HepG2 (cell line): ENCODE data around the gene PLA1A. TPM values are rescaled to one million over a fixed set of nuclear protein-coding genes. Genes with fewer than 3 reads are reported as not detected.

Experiments
- ATAC-seq: fragments of 200-7000 bp; cut with Tn5 transposase; 3 replicates; pipeline ENCODE4 v1.9.1; 2020; ENCODE audit warnings: mild to moderate bottlenecking, moderate library complexity
- BruUV-seq: library from RNA; stranded (reverse); fragments of 400-500 nt; replicated peaks from 2 replicates; lab custom pipeline; 2021; lab: Mats Ljungman, UMichigan
- CTCF ChIA-PET: fragments of 300-600 bp; formaldehyde crosslinking; extraction: SDS; loops from one replicate; lab custom pipeline; 2021; ENCODE audit warnings: low total read pairs, inconsistent platforms, low intra/inter-chr PET ratio; lab: Yijun Ruan, JAX
- POLR2A ChIA-PET: fragments of 350-600 bp; sonication (Branson Sonifier 250); formaldehyde crosslinking; loops from one replicate; lab custom pipeline; 2020; ENCODE audit warnings: antibody characterized with exemption, inconsistent platforms; lab: Yijun Ruan, JAX
- DNase-seq: peaks from one replicate; pipeline ENCODE4 v3.0.0-alpha.2; 2015; ENCODE audit warnings: low spot score
- FAIRE-seq: peaks from 3 replicates; lab custom pipeline; 2011; peaks lifted over from hg19 to GRCh38; lab: Jason Lieb, UNC
- H2AFZ ChIP-seq: one replicate; pipeline ENCODE4 v1.6.1; 2011; ENCODE audit warnings: low read length, inconsistent platforms
- H3K27ac ChIP-seq: fragments of 300-600 bp; 3 replicates; pipeline ENCODE4 v1.8.0; 2011; ENCODE audit warnings: mixed run types, mild to moderate bottlenecking, mixed read lengths, low read length, inconsistent platforms; ENCODE audit not compliant: insufficient read depth; ENCODE audit errors: extremely low read length
- H3K27me3 ChIP-seq, 2 experiments: fragments of 200-600 bp in 1 of 2; 2 replicates in 1 of 2; 3 replicates in 1 of 2; pipeline versions ENCODE4 v1.6.0 to v1.8.0; 2011; ENCODE audit warnings: low read length in 2 of 2, mild to moderate bottlenecking in 2 of 2, moderate library complexity in 2 of 2, inconsistent platforms in 1 of 2; ENCODE audit not compliant: insufficient read depth in 2 of 2, control insufficient read depth in 1 of 2
- H3K36me3 ChIP-seq, 2 experiments: fragments of 200-600 bp in 1 of 2; replicated peaks in 1 of 2; 2 replicates in 1 of 2; 3 replicates in 1 of 2; pipeline versions ENCODE4 v1.5.1 to v1.8.0; 2011; ENCODE audit warnings: low read length in 2 of 2, inconsistent platforms in 1 of 2; ENCODE audit not compliant: insufficient read depth in 2 of 2, control insufficient read depth in 1 of 2
- H3K4me1 ChIP-seq: 2 replicates; pipeline ENCODE4 v1.5.1; 2012; ENCODE audit warnings: low read length, inconsistent platforms; ENCODE audit not compliant: insufficient read depth
- H3K4me2 ChIP-seq: 2 replicates; pipeline ENCODE4 v1.6.0; 2011; ENCODE audit warnings: low read depth, low read length, inconsistent platforms
- H3K4me3 ChIP-seq, 3 experiments: fragments of 200-600 bp in 1 of 3; sonication (generic), shearing (Covaris generic) in 1 of 3; replicated peaks in 1 of 3; 2 replicates each; pipeline ENCODE4 v1.5.1; 2011 to 2016; ENCODE audit warnings: low read length in 3 of 3, inconsistent platforms in 2 of 3, low read depth in 2 of 3, mild to moderate bottlenecking in 2 of 3, control low read depth in 1 of 3, mixed read lengths in 1 of 3; ENCODE audit not compliant: insufficient read depth in 1 of 3
- H3K79me2 ChIP-seq: one replicate; pipeline ENCODE4 v1.6.1; 2011; ENCODE audit warnings: low read length, inconsistent platforms; ENCODE audit not compliant: insufficient read depth
- H3K9ac ChIP-seq: 2 replicates; pipeline ENCODE4 v1.6.0; 2011; ENCODE audit warnings: mild to moderate bottlenecking, low read depth, low read length, inconsistent platforms; ENCODE audit not compliant: insufficient read depth
- H3K9me3 ChIP-seq: 2 replicates; pipeline ENCODE4 v1.5.1; 2012; ENCODE audit warnings: mild to moderate bottlenecking, low read length
- H4K20me1 ChIP-seq: 2 replicates; pipeline ENCODE4 v1.6.0; 2011; ENCODE audit warnings: inconsistent platforms, mild to moderate bottlenecking, low read length, moderate library complexity; ENCODE audit not compliant: insufficient read depth
- ISX ChIP-seq: sonication (generic); formaldehyde crosslinking; conservative IDR thresholded peaks from 2 replicates; pipeline ENCODE4 v1.5.0; 2020; ENCODE audit warnings: missing genetic modification reagents
- NR2F1 ChIP-seq, 2 experiments: fragments of 450-650 bp in 1 of 2; formaldehyde crosslinking in 1 of 2; IDR thresholded peaks; 2 replicates each; pipeline versions ENCODE4 v1.5.0 to v1.6.1; 2016 to 2020; ENCODE audit warnings: mild to moderate bottlenecking in 1 of 2, missing compliant biosample characterization in 1 of 2, missing genetic modification reagents in 1 of 2, moderate library complexity in 1 of 2
- SPEN ChIP-seq: sonication (generic); formaldehyde crosslinking; IDR thresholded peaks from 2 replicates; pipeline ENCODE4 v1.5.1; 2020; ENCODE audit warnings: low read depth, mild to moderate bottlenecking, missing genetic modification reagents
- ZFP36L1 ChIP-seq: sonication (generic); formaldehyde crosslinking; IDR thresholded peaks from 2 replicates; pipeline ENCODE4 v1.8.0; 2022; ENCODE audit warnings: mild to moderate bottlenecking, missing genetic modification reagents, moderate library complexity
- ZNF253 ChIP-seq: sonication (generic); formaldehyde crosslinking; IDR thresholded peaks from 2 replicates; pipeline ENCODE4 v1.8.0; 2022; ENCODE audit warnings: mild to moderate bottlenecking, missing genetic modification reagents, borderline replicate concordance
- ZNF350 ChIP-seq: sonication (generic); formaldehyde crosslinking; IDR thresholded peaks from 2 replicates; pipeline ENCODE4 v1.4.0; 2020; ENCODE audit warnings: mild to moderate bottlenecking, low read depth, missing genetic modification reagents, borderline replicate concordance
- ZNF589 ChIP-seq: sonication (generic); formaldehyde crosslinking; conservative IDR thresholded peaks from 2 replicates; pipeline ENCODE4 v1.8.0; 2022; ENCODE audit warnings: mild to moderate bottlenecking, moderate library complexity, missing genetic modification reagents
- WGBS: methylation state at CpG from one replicate; pipeline ENCODE4 v1.1.6; 2017; ENCODE audit warnings: low lambda C conversion rate; 5-methylcytosine and 5-hydroxymethylcytosine counted together
- in situ Hi-C: cut with HindIII; loops from 2 replicates; pipeline ENCODE4 v1.10.0; 2017; ENCODE audit warnings: low pct_unique_long_range_greater_than_20kb; ENCODE audit not compliant: extremely low pct_ligation_motif_present
- intact Hi-C: fragments of 100-400 bp; cut with micrococcal nuclease; formaldehyde crosslinking; loops from one replicate; pipeline ENCODE4 v1.10.0; 2022; ENCODE audit not compliant: unreplicated experiment
- polyA plus RNA-seq, 8 experiments: library from polyadenylated mRNA; depleted of rRNA in 3 of 8; stranded (reverse) in 7 of 8; unstranded in 1 of 8; fragments of >200 nt; fragmentation: Illumina TruSeq in 4 of 8; extraction: Trizol in 4 of 8; gene quantifications; 2 replicates each; pipeline versions ENCODE4 v1.2.1 to v1.2.3, GENCODE V29; 2011 to 2016; ENCODE audit warnings: low read depth in 4 of 8, missing spikeins in 1 of 8, mixed read lengths in 1 of 8; ENCODE audit not compliant: insufficient read depth in 1 of 8
- total RNA-seq, 5 experiments: library from RNA; depleted of rRNA; stranded (reverse); fragments of >200 nt; fragmentation: Illumina TruSeq; extraction: Trizol; gene quantifications; 2 replicates each; pipeline ENCODE4 v1.2.3, GENCODE V29; 2016; ENCODE audit warnings: low read depth in 1 of 5
- TF ChIP-seq, protein P1 (sequence below): sonication (generic); formaldehyde crosslinking; IDR thresholded peaks from 2 replicates; pipeline ENCODE4 v1.9.0; 2021; ENCODE audit warnings: mild to moderate bottlenecking, missing genetic modification reagents
- TF ChIP-seq, protein P2 (sequence below): sonication (generic); formaldehyde crosslinking; IDR thresholded peaks from 2 replicates; pipeline ENCODE4 v1.8.1; 2022; ENCODE audit warnings: low read depth, mild to moderate bottlenecking, missing genetic modification reagents

Gene PLA1A
- total and polyA plus RNA-seq, 2 of the 13 experiments (the other 11 are each of a cell fraction or from before 2014, with no cell fraction given), result 0.11 to 0.18 TPM

DNA sequence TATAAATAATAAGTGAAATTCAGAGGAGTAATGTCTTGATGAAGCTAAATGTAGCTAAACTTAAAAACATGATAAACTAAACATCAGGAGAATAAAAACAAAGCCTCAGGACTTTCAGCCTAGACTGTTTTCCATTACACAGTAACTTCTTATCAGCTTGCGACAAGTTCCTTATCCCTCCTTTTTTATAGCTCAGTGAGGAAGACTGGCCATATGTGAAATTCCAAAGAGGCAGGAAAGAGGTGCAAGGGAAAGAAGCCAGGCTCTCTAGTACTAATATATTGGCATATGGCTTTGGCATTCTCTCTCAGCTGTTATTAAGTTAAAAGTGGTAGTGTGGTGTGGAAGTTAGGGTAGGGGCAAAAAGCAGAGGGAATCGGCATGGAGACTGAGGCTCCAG is 75.1 kb downstream of the PLA1A start:
- Histone ChIP-seq H3K27ac (no peak overlapping the region), H3K4me3 (no peak overlapping the region), H3K4me2 (no peak overlapping the region), H3K9ac (no peak overlapping the region), H3K36me3 (peaks cover 4 to 27% of the 10 kb centered on the region in 2 experiments; a peak in 4 of 5 replicates), H3K4me1 (peaks cover 15% of the 10 kb centered on the region), H3K79me2 (peaks cover 4% of the 10 kb centered on the region), H2AFZ (no peak overlapping the region), H3K27me3 (no peaks in the 10 kb centered on the region; a peak in 1 of 5 replicates), H4K20me1 (no peaks in the 10 kb centered on the region), H3K9me3 (no peaks in the 10 kb centered on the region)
- DNase-seq, result no peak
- BruUV-seq, result no TSS peak
- ChIA-PET POLR2A (no interaction called here), CTCF (no interaction called here)
- ATAC-seq, result no peak
- in situ Hi-C loops (no loop called here), intact Hi-C loops (no loop called here)
- WGBS, result 98% methylated on average over 2 of the region's 2 CpGs
- TF ChIP-seq SPEN (CRISPR knock-in tag) (no peak), ZNF350 (CRISPR knock-in tag) (no peak)
- FAIRE-seq, result no peak

DNA sequence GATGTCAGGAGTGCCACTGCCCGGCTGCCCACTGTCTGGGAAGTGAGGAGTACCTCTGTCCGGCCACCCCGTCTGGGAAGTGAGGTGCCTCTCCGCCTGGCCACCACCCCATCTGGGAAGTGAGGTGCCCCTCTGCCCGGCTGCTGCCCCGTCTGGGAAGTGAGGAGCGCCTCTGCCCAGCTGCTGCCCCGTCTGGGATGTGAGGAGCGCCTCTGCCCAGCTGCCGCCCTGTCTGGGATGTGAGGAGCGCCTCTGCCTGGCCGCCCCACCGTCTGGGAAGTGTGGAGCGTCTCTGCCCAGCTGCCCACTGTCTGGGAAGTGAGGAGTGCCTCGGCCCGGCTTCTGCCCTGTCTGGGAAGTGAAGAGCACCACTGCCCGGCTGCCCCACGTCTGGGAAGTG is 76.2 kb downstream of the PLA1A start:
- in situ Hi-C loops (no loop called here), intact Hi-C loops (no loop called here)
- Histone ChIP-seq H4K20me1 (no peaks in the 10 kb centered on the region), H3K9me3 (no peaks in the 10 kb centered on the region), H3K27ac (no peak overlapping the region), H3K27me3 (no peaks in the 10 kb centered on the region; a peak in 1 of 5 replicates), H3K79me2 (peaks cover 4% of the 10 kb centered on the region), H3K4me1 (peaks cover 16% of the 10 kb centered on the region), H3K36me3 (peaks cover 4 to 27% of the 10 kb centered on the region in 2 experiments; a peak in 4 of 5 replicates), H3K4me3 (no peak overlapping the region), H3K4me2 (no peak overlapping the region), H2AFZ (no peak overlapping the region), H3K9ac (no peak overlapping the region)
- no peak for DNase-seq
- WGBS, result 100% methylated on average over 5 of the region's 18 CpGs
- no peak for FAIRE-seq
- ChIA-PET CTCF (no interaction called here), POLR2A (no interaction called here)
- no peak for ATAC-seq
- no TSS peak for BruUV-seq
- TF ChIP-seq, protein P1, sequence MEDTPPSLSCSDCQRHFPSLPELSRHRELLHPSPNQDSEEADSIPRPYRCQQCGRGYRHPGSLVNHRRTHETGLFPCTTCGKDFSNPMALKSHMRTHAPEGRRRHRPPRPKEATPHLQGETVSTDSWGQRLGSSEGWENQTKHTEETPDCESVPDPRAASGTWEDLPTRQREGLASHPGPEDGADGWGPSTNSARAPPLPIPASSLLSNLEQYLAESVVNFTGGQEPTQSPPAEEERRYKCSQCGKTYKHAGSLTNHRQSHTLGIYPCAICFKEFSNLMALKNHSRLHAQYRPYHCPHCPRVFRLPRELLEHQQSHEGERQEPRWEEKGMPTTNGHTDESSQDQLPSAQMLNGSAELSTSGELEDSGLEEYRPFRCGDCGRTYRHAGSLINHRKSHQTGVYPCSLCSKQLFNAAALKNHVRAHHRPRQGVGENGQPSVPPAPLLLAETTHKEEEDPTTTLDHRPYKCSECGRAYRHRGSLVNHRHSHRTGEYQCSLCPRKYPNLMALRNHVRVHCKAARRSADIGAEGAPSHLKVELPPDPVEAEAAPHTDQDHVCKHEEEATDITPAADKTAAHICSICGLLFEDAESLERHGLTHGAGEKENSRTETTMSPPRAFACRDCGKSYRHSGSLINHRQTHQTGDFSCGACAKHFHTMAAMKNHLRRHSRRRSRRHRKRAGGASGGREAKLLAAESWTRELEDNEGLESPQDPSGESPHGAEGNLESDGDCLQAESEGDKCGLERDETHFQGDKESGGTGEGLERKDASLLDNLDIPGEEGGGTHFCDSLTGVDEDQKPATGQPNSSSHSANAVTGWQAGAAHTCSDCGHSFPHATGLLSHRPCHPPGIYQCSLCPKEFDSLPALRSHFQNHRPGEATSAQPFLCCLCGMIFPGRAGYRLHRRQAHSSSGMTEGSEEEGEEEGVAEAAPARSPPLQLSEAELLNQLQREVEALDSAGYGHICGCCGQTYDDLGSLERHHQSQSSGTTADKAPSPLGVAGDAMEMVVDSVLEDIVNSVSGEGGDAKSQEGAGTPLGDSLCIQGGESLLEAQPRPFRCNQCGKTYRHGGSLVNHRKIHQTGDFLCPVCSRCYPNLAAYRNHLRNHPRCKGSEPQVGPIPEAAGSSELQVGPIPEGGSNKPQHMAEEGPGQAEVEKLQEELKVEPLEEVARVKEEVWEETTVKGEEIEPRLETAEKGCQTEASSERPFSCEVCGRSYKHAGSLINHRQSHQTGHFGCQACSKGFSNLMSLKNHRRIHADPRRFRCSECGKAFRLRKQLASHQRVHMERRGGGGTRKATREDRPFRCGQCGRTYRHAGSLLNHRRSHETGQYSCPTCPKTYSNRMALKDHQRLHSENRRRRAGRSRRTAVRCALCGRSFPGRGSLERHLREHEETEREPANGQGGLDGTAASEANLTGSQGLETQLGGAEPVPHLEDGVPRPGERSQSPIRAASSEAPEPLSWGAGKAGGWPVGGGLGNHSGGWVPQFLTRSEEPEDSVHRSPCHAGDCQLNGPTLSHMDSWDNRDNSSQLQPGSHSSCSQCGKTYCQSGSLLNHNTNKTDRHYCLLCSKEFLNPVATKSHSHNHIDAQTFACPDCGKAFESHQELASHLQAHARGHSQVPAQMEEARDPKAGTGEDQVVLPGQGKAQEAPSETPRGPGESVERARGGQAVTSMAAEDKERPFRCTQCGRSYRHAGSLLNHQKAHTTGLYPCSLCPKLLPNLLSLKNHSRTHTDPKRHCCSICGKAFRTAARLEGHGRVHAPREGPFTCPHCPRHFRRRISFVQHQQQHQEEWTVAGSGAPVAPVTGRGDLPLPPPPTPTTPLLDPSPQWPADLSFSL (CRISPR knock-in tag), result no peak
- TF ChIP-seq ZFP36L1 (CRISPR knock-in tag) (no peak), ISX (CRISPR knock-in tag) (no peak), ZNF589 (no peak), NR2F1 (CRISPR knock-in tag; IDR thresholded peaks at IDR 0.05) (no peak), ZNF253 (CRISPR knock-in tag) (no peak)
- TF ChIP-seq, protein P2, sequence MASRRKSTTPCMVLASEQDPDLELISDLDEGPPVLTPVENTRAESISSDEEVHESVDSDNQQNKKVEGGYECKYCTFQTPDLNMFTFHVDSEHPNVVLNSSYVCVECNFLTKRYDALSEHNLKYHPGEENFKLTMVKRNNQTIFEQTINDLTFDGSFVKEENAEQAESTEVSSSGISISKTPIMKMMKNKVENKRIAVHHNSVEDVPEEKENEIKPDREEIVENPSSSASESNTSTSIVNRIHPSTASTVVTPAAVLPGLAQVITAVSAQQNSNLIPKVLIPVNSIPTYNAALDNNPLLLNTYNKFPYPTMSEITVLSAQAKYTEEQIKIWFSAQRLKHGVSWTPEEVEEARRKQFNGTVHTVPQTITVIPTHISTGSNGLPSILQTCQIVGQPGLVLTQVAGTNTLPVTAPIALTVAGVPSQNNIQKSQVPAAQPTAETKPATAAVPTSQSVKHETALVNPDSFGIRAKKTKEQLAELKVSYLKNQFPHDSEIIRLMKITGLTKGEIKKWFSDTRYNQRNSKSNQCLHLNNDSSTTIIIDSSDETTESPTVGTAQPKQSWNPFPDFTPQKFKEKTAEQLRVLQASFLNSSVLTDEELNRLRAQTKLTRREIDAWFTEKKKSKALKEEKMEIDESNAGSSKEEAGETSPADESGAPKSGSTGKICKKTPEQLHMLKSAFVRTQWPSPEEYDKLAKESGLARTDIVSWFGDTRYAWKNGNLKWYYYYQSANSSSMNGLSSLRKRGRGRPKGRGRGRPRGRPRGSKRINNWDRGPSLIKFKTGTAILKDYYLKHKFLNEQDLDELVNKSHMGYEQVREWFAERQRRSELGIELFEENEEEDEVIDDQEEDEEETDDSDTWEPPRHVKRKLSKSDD (CRISPR knock-in tag), result no peak
